Measurements from ENCODE around the gene CDC37L1.
"Not testable (repeated sequence)": the region's sequence is repeated elsewhere in the genome, so short reads cannot be mapped to it uniquely, and the experiment has no call there.

CDC37L1 gene

DNA sequence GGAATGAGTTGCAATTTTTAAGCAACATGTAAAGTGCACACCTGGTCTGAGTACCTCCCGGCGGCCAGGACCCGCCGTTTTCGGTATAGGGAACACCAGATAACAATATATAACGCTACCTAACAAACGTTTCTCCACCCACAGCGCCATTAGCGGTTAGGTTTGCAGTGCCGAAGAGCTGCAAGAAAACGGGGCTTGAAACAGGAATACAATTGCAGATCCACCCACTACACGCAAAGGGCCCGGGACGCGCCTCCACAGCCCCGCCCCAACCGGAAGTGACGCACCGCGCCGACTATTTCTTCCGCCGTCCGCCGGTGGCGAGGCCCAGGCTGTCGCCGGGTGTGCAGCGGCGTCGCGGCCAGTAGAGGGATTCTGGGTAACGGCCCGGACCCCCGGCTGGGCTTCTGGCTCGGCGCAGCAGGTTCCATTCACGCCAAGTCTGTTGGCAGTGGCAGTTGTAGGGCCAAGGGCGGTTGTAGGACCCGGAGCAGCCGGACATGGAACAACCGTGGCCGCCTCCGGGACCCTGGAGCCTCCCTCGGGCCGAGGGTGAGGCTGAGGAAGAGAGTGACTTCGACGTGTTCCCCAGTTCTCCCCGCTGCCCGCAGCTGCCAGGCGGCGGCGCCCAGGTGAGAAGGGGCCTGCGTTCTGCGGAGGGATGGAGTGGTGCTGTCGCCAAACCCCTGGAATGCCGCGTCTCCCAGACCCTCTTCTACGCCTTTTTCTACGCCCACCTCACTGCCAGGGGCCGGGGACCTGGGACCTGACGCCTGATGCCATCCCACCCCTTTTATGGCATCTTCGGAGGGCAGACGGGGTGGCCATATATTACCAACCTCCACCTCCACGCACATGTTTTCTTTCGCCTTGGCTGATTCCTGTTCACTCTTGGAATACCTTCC is at the start of gene CDC37L1:
TSS of gene CDC37L1 (plus strand) at position 302 of the 905 bp plus-strand sequence. CDS start at position 501, 199 bp downstream.
- DNase-seq: peak; percentile 34

DNA sequence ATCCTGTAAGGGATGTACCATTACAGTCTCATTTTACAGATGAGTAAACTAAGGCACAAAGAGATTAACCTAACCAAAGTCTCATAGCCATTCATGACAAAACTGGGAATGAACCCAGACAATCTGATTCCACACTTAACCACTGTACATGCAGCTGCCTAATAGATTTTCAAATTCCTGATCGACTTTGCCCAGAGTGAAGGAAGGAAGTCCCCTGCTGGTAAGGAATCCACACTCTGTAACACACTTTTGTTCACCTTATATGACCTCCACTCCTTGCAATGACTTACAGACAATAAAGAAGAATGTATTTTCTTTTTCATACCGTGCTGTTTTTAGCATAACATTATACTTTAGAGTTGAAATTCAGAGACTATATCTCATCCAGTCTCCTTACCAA is 48.5 kb upstream of the CDC37L1 start:
- no peak for DNase-seq

DNA sequence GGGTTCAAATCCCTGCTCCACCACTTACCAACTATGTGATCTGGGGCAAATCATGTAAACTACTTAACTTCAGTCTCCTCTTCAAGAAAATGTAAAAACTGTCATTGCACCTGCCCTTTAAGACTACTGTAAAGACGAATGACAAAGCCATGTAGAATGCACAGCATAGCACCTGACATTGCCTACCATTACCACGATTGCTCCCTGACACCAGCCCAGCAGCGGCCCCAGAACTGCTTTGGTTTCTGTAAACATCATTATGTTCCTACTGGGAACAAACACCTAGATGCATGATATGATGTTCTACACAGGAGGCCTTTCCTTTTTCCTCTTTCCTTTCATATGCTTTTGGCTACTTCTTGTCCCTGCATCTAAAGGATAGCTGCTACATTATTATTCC is 40.4 kb upstream of the CDC37L1 start:
- no peak for DNase-seq

DNA sequence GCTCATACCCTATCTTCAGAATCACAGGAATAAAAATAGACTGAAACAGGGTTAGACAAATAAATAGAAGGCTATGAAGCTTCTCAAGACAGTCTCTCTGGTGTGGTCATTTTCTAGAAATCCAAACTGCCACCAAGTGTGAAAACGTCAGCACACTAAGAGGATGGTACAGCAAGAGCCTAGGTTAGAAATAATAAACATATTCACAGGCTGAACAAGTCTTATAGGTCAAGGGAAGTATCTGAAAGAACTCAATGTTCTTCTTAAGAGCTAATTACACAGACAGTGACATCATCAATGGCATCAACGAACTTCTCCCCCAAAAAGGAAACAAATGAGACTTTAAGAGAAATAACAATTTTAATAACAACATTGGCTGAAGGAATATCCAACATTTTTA is 39.9 kb upstream of the CDC37L1 start:
- no peak for DNase-seq

DNA sequence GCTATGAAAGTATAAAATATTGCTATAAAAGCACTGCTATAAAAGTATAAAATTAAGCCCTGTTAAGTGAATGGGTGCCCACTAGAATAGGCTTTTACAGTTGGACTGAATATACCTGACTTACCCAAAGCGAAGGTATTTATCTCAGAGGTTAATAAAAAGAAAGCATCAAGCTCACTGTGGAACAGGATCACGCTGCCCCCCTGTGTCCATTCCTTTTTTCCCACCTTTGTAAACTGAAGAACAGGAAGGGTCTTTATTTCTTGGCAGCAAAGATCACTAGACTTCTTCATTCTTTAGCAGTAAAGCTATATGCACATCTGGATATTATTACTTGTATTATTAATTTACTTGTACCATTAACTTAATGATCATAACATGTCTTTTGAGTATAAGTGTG is 39.3 kb upstream of the CDC37L1 start:
- DNase-seq: no peak

DNA sequence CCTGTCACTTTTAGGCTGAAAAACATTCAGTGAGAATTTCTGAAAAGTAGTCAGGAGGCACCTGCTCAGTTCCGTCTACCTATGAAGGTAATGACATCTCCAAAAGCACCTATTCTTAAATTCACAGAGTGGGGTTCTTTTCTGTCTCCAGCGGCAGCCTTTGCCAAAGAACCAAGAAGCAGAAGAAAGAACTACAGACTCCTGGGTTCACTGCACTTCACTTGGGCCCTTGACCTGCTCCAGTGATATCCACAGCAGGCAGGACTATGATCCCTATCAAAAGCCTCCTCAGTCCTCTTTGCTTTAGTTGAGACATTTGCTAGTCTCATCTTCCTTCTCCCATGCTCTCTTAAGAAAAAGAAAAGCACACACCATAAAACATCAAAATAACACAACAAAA is 37.0 kb upstream of the CDC37L1 start:
- DNase-seq: no peak

DNA sequence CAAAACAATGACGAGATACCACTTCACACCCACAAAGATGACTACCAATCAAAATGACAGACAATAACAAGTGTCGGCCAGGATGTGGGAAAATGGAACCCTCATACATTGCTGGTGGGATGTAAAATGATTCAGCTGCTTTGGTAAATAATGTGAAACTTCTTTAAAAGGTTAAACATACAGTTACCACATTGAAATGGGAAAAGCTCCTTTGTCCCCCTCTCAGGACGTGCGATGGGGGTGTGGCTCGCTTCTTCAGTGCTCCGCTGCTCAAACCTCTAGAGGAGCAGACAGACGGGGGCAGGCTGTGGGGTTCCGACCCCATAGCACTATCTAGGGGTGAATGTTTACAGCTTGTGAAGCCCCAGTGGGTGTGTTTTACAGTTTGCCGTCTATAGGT is 25.3 kb upstream of the CDC37L1 start:
- no peak for DNase-seq

DNA sequence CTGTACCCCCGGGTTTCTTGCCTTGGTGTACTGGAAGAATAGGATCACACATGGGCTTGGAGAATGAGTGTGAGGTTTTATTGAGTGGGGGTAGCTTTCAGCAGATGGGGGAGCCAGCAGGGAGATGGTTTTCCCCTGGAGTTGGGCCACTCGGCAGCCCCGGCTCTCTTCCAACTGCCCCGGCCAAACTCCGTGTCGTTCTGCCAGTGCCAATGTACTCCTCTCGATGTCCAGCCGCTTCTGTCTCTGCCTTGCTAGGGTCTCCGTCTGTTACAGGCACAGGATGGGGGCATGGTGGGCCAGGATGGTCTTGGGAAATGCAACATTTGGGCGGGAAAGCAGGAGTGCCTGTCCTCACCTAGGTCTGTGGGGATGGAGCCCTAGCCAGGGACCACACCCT is 24.8 kb upstream of the CDC37L1 start:
- DNase-seq: no peak

DNA sequence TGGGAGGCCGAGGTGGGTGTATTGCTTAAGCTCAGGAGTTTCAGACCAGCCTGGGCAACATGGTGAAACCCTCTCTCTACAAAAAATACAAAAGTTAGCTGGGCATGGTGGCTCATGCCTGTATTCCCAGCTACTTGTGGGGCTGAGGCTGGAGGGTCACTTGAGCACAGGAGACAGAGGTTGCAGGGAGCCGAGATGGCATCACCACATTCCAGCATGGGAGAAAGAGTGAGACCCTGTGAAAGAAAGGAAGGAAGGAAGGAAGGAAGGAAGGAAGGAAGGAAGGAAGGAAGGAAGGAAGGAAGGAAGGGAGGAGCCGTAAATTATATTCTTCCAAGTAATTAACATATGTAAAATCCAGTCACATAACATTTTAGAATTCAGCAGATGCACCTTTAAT is 23.2 kb upstream of the CDC37L1 start:
- DNase-seq: not testable (repeated sequence)

DNA sequence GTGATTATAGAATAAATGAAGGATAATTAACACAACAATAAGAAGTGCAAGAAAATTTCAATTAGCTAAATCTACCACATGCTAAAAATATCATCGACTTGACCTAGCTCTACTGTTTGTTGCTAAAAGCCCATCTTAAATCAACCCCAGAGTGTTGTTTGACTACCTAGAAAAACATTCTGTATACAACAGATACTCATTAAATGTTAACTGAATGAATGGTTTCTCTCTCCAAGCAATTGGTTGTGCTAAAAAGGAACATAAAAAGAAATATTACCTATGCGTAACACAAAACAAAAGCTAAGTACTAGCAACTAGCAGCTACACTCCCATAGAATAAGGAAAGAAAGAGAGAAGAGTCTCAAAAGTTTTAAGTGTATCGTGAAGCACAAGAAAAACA is 22.7 kb upstream of the CDC37L1 start:
- DNase-seq: no peak

DNA sequence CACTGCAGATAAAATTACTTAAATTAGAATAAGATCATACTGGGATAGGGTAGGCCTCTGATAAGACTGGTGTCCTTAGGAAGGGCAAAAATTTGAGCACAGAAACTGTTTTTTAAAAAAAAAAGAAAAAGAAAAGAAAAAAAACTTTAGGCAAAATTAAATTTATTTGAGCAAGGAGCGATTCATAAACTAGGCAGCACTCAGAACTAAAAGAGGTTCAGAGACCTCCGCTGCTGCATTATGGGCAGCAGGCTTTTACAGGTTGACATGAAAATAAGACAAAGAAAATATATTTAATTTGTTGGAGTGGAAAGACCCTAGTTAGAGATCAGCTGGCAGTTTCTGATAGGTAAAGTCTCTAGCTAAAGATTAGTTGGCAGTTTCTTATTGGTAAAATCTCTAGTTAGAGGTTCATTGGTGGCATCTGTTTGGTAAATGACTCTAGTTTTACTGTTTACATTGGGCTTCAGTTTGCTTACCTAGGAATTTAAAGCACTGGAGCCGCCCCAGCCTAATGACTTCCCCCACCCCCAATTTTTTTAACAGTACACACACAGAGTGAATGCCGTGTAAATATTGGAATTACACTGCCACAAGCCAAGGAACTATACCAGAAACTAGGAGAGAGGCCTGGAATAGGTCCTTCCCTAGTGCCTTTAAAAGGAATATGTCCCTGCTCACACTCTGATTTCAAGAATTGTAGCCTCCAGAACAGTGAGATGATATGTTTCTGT is 21.8 kb upstream of the CDC37L1 start:
- DNase-seq: no peak

DNA sequence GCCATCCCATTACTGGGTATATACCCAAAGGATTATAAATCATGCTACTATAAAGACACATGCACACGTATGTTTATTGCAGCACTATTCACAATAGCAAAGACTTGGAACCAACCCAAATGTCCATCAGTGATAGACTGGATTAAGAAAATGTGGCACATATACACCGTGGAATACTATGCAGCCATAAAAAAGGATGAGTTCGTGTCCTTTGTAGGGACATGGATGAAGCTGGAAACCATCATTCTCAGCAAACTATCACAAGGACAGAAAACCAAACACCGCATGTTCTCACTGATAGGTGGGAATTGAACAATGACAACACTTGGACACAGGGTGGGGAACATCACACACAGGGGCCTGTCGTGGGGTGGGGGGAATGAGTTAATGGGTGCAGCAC is 18.7 kb upstream of the CDC37L1 start:
- DNase-seq: not testable (repeated sequence)

DNA sequence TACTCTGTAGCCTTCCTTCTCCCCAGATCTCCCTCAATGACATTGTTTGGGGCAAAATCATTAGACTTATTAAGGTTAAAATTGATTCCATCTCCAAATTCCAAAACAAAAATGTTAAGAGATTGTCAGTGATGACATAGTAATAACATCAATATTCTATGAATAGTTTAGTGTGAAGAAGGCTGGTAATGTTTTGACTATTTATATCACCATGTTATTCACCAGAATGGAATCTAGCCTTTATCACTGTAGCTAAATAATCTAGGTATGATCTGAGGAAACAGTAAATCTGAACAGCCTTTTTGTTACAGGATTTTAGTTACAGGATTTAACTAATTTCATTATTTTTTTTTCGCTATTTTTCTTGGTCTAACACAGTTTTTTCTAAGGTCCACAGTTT is 18.2 kb upstream of the CDC37L1 start:
- no peak for DNase-seq

DNA sequence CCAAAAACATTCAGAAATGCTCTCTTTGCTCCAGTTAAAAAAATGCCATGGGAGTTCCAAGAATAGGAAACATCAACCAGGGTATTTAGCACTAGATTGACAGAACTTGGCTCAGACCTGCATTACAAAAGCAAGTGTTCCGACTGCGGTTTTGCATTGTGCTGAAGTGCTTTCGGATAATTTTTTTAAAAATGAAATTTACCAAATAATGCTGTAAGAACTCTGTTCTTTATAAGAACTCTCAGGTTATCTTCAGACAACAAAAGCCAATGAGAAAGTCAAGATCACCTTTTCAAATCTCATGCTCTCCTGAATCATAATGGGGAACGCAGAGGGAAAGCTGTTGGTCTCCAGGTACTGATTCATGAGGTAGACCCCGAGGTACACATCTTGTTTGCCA is 17.8 kb upstream of the CDC37L1 start:
- no peak for DNase-seq

DNA sequence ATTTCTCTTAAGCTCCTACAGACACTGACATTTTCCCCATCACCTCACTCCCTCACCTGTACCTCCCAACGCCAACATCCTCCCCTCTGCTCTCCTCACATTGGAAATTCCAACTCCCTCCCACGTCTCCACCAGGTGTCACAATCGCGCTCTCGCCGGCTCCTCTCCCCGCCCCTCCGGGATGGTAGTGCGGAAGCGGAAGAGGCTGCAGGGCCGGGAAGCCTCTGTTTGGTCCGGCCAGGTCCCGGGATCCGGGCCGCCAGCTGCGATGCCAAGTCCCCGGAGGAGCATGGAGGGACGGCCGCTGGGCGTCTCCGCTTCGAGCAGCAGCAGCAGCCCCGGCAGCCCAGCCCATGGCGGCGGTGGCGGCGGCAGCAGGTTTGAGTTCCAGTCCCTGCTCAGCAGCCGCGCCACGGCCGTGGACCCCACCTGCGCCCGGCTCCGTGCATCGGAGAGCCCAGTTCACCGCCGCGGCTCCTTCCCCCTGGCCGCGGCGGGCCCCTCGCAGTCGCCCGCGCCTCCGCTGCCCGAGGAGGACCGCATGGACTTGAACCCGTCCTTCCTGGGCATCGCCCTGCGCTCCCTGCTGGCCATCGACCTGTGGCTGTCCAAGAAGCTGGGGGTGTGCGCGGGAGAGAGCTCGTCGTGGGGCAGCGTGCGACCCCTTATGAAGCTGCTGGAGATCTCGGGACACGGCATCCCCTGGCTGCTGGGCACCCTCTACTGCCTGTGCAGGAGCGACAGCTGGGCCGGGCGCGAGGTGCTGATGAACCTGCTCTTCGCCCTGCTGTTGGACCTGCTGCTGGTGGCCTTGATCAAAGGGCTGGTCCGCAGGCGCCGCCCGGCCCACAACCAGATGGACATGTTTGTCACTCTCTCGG is 17.0 kb upstream of the CDC37L1 start, which contains the start of gene PLPP6:
TSS of gene PLPP6 (plus strand) at position 187 of the 881 bp plus-strand sequence. CDS start at position 269, 82 bp downstream.
- DNase-seq: peak; percentile 63

DNA sequence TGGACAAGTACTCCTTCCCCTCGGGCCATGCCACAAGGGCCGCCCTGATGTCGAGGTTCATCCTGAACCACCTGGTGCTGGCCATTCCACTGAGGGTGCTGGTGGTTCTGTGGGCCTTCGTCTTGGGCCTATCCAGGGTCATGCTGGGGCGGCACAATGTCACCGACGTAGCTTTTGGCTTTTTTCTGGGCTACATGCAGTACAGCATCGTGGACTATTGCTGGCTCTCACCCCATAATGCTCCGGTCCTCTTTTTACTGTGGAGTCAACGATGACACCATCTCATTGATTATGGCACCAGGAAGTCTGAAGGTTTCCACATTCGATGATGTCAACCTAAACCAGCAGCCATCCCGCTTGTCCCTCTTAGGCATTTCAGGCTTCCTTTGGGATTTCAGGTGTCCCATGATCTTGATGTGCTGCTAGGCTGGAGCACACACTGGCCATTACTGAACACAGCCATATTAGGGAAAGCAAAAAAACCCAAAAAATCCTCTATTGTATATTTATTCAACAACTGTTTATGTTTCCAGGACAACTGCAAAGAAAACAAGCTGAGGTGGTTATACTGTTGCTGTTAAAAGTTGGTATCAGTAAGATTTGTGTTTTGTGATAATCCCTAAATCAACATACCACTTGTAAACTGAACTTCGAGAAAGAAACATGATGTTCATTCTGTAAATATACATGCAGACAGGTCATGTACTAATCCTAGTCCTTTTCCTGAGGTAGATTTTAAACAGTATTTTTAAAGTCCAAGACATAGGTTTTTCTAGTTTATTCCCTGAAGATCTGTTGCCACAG is 16.2 kb upstream of the CDC37L1 start:
- no peak for DNase-seq

DNA sequence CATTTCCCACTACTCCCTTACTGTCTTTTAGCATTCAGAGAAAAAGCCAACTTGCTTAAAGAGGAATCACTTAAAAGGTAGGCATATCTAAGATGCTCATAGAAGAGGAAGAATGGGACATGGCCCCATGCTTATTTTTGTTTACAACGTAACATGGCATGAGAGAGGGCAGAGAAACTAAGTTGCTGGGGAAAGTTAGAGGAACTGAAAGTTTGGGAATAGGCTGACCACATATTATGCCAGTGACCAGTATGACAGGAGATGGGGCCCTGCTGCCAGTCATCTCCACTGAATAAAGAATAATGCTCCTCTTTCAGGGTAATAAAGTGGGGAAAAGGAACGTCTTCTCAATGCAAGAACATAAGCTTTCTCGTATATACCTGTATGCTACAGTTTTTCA is 15.4 kb upstream of the CDC37L1 start:
- DNase-seq: no peak

DNA sequence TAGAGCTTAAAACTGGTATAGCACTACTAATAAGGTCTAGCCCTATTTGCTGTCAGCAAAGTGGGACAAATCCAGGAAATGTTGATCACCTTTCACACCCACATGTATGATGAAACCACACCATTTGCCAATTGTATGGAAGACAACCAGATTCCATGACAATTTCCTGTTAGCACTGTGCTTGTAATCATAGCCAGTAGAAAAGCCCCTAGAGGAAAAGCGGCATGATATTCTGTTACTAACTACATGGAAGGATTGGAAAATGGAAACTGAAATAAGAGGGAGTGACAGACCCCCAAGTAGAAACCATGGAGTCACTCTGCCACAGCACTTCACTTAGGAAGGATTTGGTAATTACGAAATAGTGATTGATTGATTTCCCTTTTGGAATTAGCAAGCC is 14.0 kb upstream of the CDC37L1 start:
- no peak for DNase-seq

DNA sequence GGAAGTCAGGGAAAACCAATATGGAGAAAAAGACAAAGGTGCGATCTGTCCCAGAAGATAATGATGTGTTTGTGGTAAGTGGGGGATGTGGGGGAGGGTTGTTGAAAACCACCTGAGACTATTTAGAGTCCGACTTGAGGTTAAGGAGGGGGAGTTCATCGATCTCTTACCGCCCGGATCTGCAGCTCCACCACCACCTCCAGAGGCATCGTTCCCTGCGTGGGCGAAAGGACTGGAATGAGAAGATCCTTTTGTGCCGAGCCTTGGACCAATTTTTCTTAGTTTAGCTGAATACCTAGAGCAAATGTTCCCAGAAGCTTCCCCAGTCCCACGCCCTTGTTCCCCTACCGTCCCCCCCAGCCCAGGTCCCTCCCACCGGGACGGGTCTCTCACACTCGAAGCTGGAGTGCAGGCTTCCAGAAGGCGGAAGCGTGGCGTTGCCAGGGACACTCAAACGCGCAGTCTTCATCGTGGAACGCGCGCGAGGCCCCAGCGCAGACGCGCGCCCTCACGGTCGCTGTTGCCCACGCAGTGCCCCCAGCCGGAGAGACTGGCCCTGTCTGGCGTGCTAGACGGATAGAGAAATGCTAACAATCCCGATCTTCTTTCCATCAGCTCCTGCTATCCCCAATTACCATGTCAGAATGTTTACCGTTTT is 13.2 kb upstream of the CDC37L1 start, which contains the start of gene SPATA6L:
TSS of gene SPATA6L (minus strand) at position 439 of the 658 bp plus-strand sequence. CDS start at position 209, 230 bp downstream.
- DNase-seq: peak; percentile 21

DNA sequence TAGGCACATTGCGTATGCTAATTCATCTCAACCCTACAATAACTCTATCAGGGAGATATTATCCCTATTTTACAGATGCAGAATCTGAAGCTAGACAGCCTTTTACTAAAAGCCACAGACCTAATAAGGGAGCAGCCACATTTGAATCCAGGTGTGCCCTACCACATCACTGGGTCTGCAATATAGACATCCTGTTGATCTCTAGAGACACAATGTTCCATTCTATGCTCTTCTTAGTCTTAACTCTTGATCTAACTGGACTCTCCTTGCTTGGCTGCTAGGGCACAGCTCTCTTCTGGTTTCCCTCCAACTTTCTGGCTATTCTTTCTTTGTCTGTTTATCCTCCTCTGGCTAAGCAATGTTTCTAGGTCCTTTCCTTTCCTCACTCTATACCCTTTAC is 11.7 kb upstream of the CDC37L1 start:
- no peak for DNase-seq

DNA sequence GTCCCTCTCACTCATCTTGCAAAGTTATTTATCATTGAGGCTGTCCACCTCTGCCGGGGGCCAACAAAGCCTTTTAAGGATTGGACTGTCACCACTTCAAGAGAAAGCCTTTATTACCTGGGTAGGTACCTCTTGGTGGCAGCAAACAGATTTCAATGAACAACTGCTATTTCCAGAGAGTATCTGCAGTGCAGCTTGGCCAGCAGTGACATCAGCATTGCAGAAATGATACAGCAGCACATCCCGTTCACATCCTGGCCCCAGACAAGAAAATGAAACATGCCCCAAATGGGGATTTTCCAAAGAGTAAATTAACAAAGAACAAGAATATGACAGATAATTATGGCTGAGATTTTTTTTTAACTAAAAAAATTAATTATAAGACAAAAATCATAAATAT is 10.8 kb upstream of the CDC37L1 start:
- no peak for DNase-seq

Data from 8988T (cell line).